ENCODE results near the gene PRR36. TPM values are rescaled to one million over a fixed set of nuclear protein-coding genes. Genes with fewer than 3 reads are reported as not detected.

Gene PRR36
- total RNA-seq, 1 donor = under 0.01 TPM

- DNase-seq (ENCODE audit: low read depth in 2 of 3, low spot score in 2 of 3) = no peak
Measured at GRCh38 chr19:7900931-7901330, 26.7 kb upstream of the PRR36 start.

- DNase-seq (ENCODE audit: low read depth in 2 of 3, low spot score in 2 of 3) = no peak
Measured at GRCh38 chr19:7900401-7900870, 26.2 kb upstream of the PRR36 start.

GRCh38 chr19:7899751-7900378 lies 25.7 kb upstream of the PRR36 start:
- no peak for DNase-seq (ENCODE audit: low read depth in 2 of 3, low spot score in 2 of 3)

- DNase-seq (ENCODE audit: low read depth in 2 of 3, low spot score in 2 of 3) = no peak
Measured at GRCh38 chr19:7898967-7899366, 24.8 kb upstream of the PRR36 start.

GRCh38 chr19:7897292-7897691 lies 23.1 kb upstream of the PRR36 start:
- DNase-seq (ENCODE audit: low read depth in 2 of 3, low spot score in 2 of 3) = no peak

GRCh38 chr19:7895565-7895964 lies 21.4 kb upstream of the PRR36 start:
- DNase-seq (ENCODE audit: low read depth in 2 of 3, low spot score in 2 of 3) = no peak

GRCh38 chr19:7894612-7895309 lies 20.6 kb upstream of the PRR36 start:
- DNase-seq (ENCODE audit: low read depth in 2 of 3, low spot score in 2 of 3) = no peak

- DNase-seq (ENCODE audit: low read depth in 2 of 3, low spot score in 2 of 3) = peak in 1 of 3 donors; percentile 42
Measured at GRCh38 chr19:7893362-7894101, 19.3 kb upstream of the PRR36 start.

- no peak for DNase-seq (ENCODE audit: low read depth in 2 of 3, low spot score in 2 of 3)
Measured at GRCh38 chr19:7888826-7889217, 14.6 kb upstream of the PRR36 start.

GRCh38 chr19:7888145-7888825 lies 14.1 kb upstream of the PRR36 start, which contains the start of gene LRRC8E:
LRRC8E (plus strand) TSS chr19:7888510; CDS start chr19:7895604, 7,094 bp downstream.
- DNase-seq (ENCODE audit: low read depth in 2 of 3, low spot score in 2 of 3) = peak in 2 of 3 donors; percentile 35 to 53

- no peak for DNase-seq (ENCODE audit: low read depth in 2 of 3, low spot score in 2 of 3)
Measured at GRCh38 chr19:7887408-7888144, 13.4 kb upstream of the PRR36 start.

GRCh38 chr19:7885818-7886217 lies 11.6 kb upstream of the PRR36 start:
- no peak for DNase-seq (ENCODE audit: low read depth in 2 of 3, low spot score in 2 of 3)

- DNase-seq (ENCODE audit: low read depth in 2 of 3, low spot score in 2 of 3) = no peak
Measured at GRCh38 chr19:7883796-7884570, 9.8 kb upstream of the PRR36 start.

GRCh38 chr19:7883105-7883504 lies 8.9 kb upstream of the PRR36 start:
- DNase-seq (ENCODE audit: low read depth in 2 of 3, low spot score in 2 of 3) = no peak

- no peak for DNase-seq (ENCODE audit: low read depth in 2 of 3, low spot score in 2 of 3)
Measured at GRCh38 chr19:7881910-7882309, 7.7 kb upstream of the PRR36 start.

- DNase-seq (ENCODE audit: low read depth in 2 of 3, low spot score in 2 of 3) = peak in 1 of 3 donors; percentile 15
Measured at GRCh38 chr19:7879836-7880235, 5.6 kb upstream of the PRR36 start.

GRCh38 chr19:7879111-7879807 lies 5.1 kb upstream of the PRR36 start:
- no peak for DNase-seq (ENCODE audit: low read depth in 2 of 3, low spot score in 2 of 3)

GRCh38 chr19:7877249-7877836 lies 3.2 kb upstream of the PRR36 start:
- DNase-seq (ENCODE audit: low read depth in 2 of 3, low spot score in 2 of 3) = no peak

- DNase-seq (ENCODE audit: low read depth in 2 of 3, low spot score in 2 of 3) = no peak
Measured at GRCh38 chr19:7874897-7875273, 695 bp upstream of the PRR36 start.
